BE2C (cell line): Measurements from ENCODE around the gene C2CD2L.
A peak's percentile ranks its signal among the peaks of the same experiment; 100 is the strongest.

ENCODE experiments used
- DNase-seq: peaks from one replicate; pipeline ENCODE4 v3.0.0-alpha.2; 2020
- H3K27me3 ChIP-seq: fragments of 250-450 bp; sonication (Bioruptor Pico); 2 replicates; pipeline ENCODE4 v1.5.1; 2020; ENCODE audit warnings: mild to moderate bottlenecking
- H3K36me3 ChIP-seq: fragments of 250-450 bp; sonication (Bioruptor Pico); 2 replicates; pipeline ENCODE4 v1.5.1; 2020; ENCODE audit warnings: mild to moderate bottlenecking
- H3K4me1 ChIP-seq: fragments of 250-450 bp; sonication (Bioruptor Pico); 2 replicates; pipeline ENCODE4 v1.5.1; 2020
- H3K4me3 ChIP-seq: 2 replicates; pipeline ENCODE4 v1.5.1; 2011; ENCODE audit warnings: low read depth, low read length
- H3K9me3 ChIP-seq: fragments of 250-450 bp; sonication (Bioruptor Pico); 2 replicates; pipeline ENCODE4 v1.5.1; 2020
- CTCF ChIP-seq: IDR thresholded peaks from 2 replicates; pipeline ENCODE4 v1.5.1; 2012; ENCODE audit warnings: mild to moderate bottlenecking, low read depth, low read length

The C2CD2L gene

GRCh38 chr11:119077839-119078238, 29.3 kb upstream of the C2CD2L start:
- Histone ChIP-seq H3K4me3 (no peak overlapping the region), H3K4me1 (no peaks in the 10 kb centered on the region), H3K27me3 (no peaks in the 10 kb centered on the region), H3K9me3 (no peaks in the 10 kb centered on the region), H3K36me3 (peaks cover 58% of the 10 kb centered on the region)
- TF ChIP-seq CTCF: no peak
- no peak for DNase-seq

GRCh38 chr11:119078675-119079420, 28.3 kb upstream of the C2CD2L start:
- DNase-seq: no peak
- H3K4me1 ChIP-seq: no peaks in the 10 kb centered on the region
- no peak for TF ChIP-seq CTCF
- H3K27me3 ChIP-seq: no peaks in the 10 kb centered on the region
- H3K4me3 ChIP-seq: no peak overlapping the region
- peaks cover 50% of the 10 kb centered on the region for H3K36me3 ChIP-seq
- no peaks in the 10 kb centered on the region for H3K9me3 ChIP-seq

- Histone ChIP-seq H3K27me3 (no peaks in the 10 kb centered on the region), H3K9me3 (no peaks in the 10 kb centered on the region), H3K36me3 (peaks cover 38% of the 10 kb centered on the region), H3K4me1 (no peaks in the 10 kb centered on the region), H3K4me3 (no peak overlapping the region)
- no peak for TF ChIP-seq CTCF
- no peak for DNase-seq
These were observed 25.4 kb upstream of the C2CD2L start for GRCh38 chr11:119081682-119082260.

- Histone ChIP-seq H3K4me1 (peaks cover 8% of the 10 kb centered on the region; the same call in 1 of the 2 replicates), H3K27me3 (no peaks in the 10 kb centered on the region), H3K36me3 (peaks cover 12% of the 10 kb centered on the region), H3K9me3 (no peaks in the 10 kb centered on the region), H3K4me3 (peak within 1 kb of the TSS; percentile 86)
- no peak for TF ChIP-seq CTCF
- peak; percentile 93 for DNase-seq
These were observed 22.3 kb upstream of the C2CD2L start, which contains the start of gene HMBS for GRCh38 chr11:119084663-119085436. TSS of gene HMBS (plus strand) at chr11:119084881. CDS start at chr11:119085034, 153 bp downstream.

GRCh38 chr11:119085437-119085847, 21.7 kb upstream of the C2CD2L start:
- no peaks in the 10 kb centered on the region for H3K27me3 ChIP-seq
- no peaks in the 10 kb centered on the region for H3K9me3 ChIP-seq
- DNase-seq: peak; percentile 33
- peaks cover 12% of the 10 kb centered on the region for H3K36me3 ChIP-seq
- no peak for TF ChIP-seq CTCF
- peaks cover 8% of the 10 kb centered on the region; the same call in 1 of the 2 replicates for H3K4me1 ChIP-seq
- H3K4me3 ChIP-seq: peak overlapping the region; percentile 86

GRCh38 chr11:119087123-119087522, 20.0 kb upstream of the C2CD2L start:
- no peaks in the 10 kb centered on the region for H3K9me3 ChIP-seq
- H3K36me3 ChIP-seq: peaks cover 7% of the 10 kb centered on the region
- H3K27me3 ChIP-seq: no peaks in the 10 kb centered on the region
- H3K4me1 ChIP-seq: peaks cover 8% of the 10 kb centered on the region; the same call in 1 of the 2 replicates
- no peak overlapping the region for H3K4me3 ChIP-seq
- no peak for TF ChIP-seq CTCF
- DNase-seq: no peak
